ENCODE results near the gene ST7L. TPM values are rescaled to one million over a fixed set of nuclear protein-coding genes. Genes with fewer than 3 reads are reported as not detected.

Gene ST7L
- total and polyA plus RNA-seq, 12 donors, result 9.2 to 22.2 (median 13.9) TPM

- Histone ChIP-seq H3K4me1 (peaks cover 0 to 44% (median 7%) of the 10 kb centered on the region in 9 donors), H3K27me3 (no peaks in the 10 kb centered on the region), H3K36me3 (peaks cover 0 to 62% (median 0%) of the 10 kb centered on the region in 9 donors), H3K4me3 (no peak overlapping the region), H3K27ac (peak overlapping the region in 5 of 10 donors; percentile 20 to 61 (median 59)), H3K9me3 (no peaks in the 10 kb centered on the region)
- ATAC-seq (peak in 2 of 8 donors; percentile 27 to 42), DNase-seq (no peak)
- intact Hi-C loops (cut with DNase I), result no loop called here
- WGBS, 2 donors, result 80 to 94% methylated on average over 1 of the region's 1 CpG
- no peak for TF ChIP-seq CTCF (IDR thresholded peaks at IDR 0.05)
These were observed 94.0 kb downstream of the ST7L start for GRCh38 chr1:112524986-112525385.

GRCh38 chr1:112524251-112524650 lies 94.7 kb downstream of the ST7L start:
- intact Hi-C loops (cut with DNase I), result no loop called here
- peaks cover 0 to 50% (median 13%) of the 10 kb centered on the region in 9 donors for H3K4me1 ChIP-seq
- peak in 3 of 9 donors; percentile 32 to 35 (median 33) for TF ChIP-seq CTCF (IDR thresholded peaks at IDR 0.05)
- no peaks in the 10 kb centered on the region for H3K9me3 ChIP-seq
- DNase-seq (peak in 1 of 2 donors; percentile 52), ATAC-seq (peak; percentile 33 to 96 (median 84))
- 36 to 55% methylated on average over 8 of the region's 8 CpGs for WGBS, 2 donors
- H3K27me3 ChIP-seq, result no peaks in the 10 kb centered on the region
- no peak overlapping the region for H3K4me3 ChIP-seq
- peaks cover 0 to 59% (median 0%) of the 10 kb centered on the region in 9 donors for H3K36me3 ChIP-seq
- peak overlapping the region in 6 of 10 donors; percentile 15 to 61 (median 53) for H3K27ac ChIP-seq

- peaks cover 0 to 64% (median 14%) of the 10 kb centered on the region in 9 donors for H3K4me1 ChIP-seq
- no peaks in the 10 kb centered on the region for H3K9me3 ChIP-seq
- intact Hi-C loops (cut with DNase I), result no loop called here
- DNase-seq, result no peak
- H3K36me3 ChIP-seq, result peaks cover 0 to 47% (median 0%) of the 10 kb centered on the region in 9 donors
- no peaks in the 10 kb centered on the region for H3K27me3 ChIP-seq
- H3K27ac ChIP-seq, result no peak overlapping the region
- TF ChIP-seq CTCF (IDR thresholded peaks at IDR 0.05), result no peak
- WGBS, 2 donors, result 80 to 90% methylated on average over 1 of the region's 1 CpG
- H3K4me3 ChIP-seq, result no peak overlapping the region
- ATAC-seq, result no peak
These were observed 96.3 kb downstream of the ST7L start for GRCh38 chr1:112522621-112523020.

GRCh38 chr1:112520166-112520565 lies 98.8 kb downstream of the ST7L start:
- no peak for DNase-seq
- H3K36me3 ChIP-seq, result peaks cover 0 to 24% (median 0%) of the 10 kb centered on the region in 9 donors
- no peak for TF ChIP-seq CTCF (IDR thresholded peaks at IDR 0.05)
- H3K27ac ChIP-seq, result no peak overlapping the region
- no peaks in the 10 kb centered on the region for H3K27me3 ChIP-seq
- intact Hi-C loops (cut with DNase I), result no loop called here
- ATAC-seq, result no peak
- no peaks in the 10 kb centered on the region for H3K9me3 ChIP-seq
- WGBS, 2 donors, result 74 to 79% methylated on average over 9 of the region's 9 CpGs
- H3K4me1 ChIP-seq, result peaks cover 0 to 73% (median 16%) of the 10 kb centered on the region in 9 donors
- no peak overlapping the region for H3K4me3 ChIP-seq

All from heart right ventricle (tissue), 16 donors.